DMS79 treated with DMSO at 0.1 percent for 48 hours (cell line): ENCODE data around the gene ACAP3.

ENCODE experiments used
- DNase-seq: peaks from one replicate; lab custom pipeline; 2025; lab: John Stamatoyannopoulos, UW

Gene ACAP3

DNA sequence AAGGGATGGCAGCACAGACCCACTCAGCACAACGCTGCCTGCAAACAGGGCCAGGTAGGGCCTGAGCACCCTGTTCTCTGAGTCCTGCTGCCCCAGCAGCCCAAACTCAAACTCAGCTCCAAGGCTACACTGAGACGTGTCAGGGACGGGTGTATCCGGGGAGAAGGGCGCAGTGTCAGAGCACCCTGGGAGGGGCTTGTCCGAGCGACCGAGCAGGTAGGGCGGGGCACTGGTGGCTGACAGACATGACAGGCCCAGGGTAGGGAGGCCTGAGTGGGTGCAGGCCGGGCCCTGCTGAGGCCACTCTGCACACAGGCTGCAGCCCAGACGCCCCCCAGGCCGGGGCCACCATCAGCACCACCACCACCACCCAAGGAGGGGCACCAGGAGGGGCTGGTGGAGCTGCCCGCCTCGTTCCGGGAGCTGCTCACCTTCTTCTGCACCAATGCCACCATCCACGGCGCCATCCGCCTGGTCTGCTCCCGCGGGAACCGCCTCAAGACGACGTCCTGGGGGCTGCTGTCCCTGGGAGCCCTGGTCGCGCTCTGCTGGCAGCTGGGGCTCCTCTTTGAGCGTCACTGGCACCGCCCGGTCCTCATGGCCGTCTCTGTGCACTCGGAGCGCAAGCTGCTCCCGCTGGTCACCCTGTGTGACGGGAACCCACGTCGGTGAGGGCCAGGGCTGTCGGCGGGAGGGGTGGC lies 22.0 kb downstream of the ACAP3 start:
- no peak for DNase-seq

- no peak for DNase-seq
Observed at GRCh38 chr1:1285102-1285571, 22.6 kb downstream of the ACAP3 start.

DNA sequence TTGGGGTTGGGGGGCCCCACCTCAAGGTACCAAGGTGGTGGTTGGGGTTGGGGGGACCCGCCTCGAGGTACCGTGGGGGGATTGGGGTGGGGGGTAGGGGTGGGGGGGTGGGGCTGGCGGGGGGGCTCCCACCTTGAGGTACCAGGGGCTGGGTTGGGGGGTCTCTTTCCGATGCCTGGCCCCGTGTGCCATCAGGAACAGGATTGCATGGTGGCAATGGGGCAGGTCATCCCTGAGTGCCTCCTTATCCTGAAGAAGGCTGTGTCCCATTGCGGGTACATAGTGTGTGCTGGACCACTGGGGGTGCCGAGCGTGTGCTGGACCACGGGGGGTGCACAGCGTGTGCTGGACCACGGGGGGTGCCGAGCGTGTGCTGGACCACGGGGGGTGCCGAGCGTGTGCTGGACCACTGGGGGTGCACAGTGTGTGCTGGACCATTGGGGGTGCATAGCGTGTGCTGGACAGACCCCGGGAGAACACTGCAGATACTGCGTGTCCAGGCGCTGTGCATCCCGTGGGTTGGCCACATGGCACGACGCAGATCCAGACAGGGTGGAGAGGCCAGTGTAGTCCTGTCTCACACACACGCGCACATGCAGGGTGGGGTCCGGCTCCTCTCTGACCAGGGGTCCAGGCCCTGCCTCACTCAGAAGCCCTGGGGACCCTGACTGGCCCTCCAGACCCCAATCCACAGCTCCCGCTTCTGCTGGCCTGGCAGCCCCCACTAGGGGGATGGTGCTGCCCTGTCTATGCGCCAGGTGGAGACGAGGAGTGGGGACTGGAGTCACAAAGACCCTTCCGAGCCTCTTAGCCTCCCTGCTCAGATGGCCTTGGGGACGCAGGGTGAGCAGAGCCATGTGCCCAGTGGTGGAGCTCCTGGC lies 23.3 kb downstream of the ACAP3 start:
- no peak for DNase-seq

GRCh38 chr1:1283821-1284220 lies 23.9 kb downstream of the ACAP3 start:
- no peak for DNase-seq

DNA sequence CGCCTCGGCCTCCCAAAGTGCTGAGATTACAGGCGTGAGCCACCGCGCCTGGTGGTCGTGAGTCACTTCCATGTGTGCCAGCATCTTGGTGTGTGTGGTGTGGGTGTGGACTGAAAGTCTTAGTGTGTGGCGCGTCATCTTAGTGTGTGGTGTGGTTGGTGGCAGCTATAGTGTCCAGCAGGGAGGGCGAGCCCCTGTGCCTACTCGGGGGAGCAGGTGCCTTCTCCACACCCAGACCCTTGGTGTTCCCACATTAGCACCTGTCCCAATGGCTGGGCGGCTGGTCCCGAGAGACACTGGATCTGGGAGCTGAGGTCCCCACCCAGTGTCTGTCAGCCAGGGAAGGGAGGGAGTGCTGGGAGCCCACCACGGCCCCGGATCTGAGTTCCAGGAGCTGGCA lies 24.7 kb downstream of the ACAP3 start:
- no peak for DNase-seq

GRCh38 chr1:1281533-1282321 lies 26.0 kb downstream of the ACAP3 start:
- no peak for DNase-seq

DNA sequence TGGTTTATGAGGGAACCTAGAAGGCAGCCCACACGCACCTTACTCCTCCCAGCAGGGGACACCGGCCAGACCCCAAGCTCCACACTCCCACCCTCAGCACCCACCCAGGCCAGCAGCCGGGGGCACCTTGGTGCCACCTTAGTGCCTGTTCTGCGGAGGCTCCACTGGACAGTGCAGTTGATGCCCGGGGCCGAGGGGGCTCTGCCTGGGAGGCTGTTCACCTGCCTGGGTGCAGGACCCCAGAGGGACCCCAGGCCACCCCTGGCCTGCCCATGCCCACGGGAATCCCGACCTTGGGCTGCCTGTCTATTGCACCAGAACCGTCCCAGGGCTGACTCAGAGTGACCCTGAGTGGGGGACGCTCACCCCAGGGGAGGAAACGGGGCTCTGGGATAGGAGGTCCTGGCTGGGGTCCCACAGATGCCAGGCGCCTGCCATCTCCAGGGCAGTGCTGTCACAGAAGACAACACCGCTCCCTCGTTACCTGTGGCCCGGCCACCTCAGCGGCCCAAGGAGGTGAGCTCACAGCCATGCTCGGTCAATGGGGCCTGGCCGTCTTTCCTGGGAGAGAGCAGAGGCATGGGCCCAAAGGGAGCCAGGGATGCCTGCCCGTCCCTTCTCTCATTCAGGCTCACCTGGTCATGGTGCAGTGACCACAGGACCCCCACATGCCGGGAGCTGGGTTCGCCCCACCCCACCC lies 26.8 kb downstream of the ACAP3 start:
- DNase-seq: no peak

GRCh38 chr1:1279028-1279427 lies 28.7 kb downstream of the ACAP3 start:
- DNase-seq: no peak

DNA sequence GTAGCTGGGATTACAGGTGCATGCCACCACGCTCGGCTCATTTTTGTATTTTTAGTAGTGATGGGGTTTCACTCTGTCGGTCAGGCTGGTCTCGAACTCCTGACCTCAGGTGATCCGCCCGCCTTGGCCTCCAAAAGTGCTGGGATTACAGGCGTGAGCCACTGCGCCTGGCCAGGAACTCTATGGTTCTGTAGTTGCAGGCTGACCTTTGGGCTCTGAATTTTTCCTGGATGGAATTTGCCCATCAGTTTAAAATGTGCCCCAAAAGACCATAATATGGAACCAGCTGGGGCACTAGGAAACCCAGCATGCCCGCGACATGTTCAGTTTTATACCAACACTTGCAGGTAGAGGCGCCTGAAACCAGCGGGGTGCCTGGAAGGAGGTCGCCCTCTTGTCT lies 29.1 kb downstream of the ACAP3 start:
- no peak for DNase-seq

GRCh38 chr1:1275836-1276235 lies 31.9 kb downstream of the ACAP3 start:
- DNase-seq: no peak

- no peak for DNase-seq
Observed at GRCh38 chr1:1274931-1275431, 32.7 kb downstream of the ACAP3 start.

- DNase-seq: no peak
Observed at GRCh38 chr1:1274299-1274930, 33.3 kb downstream of the ACAP3 start.

DNA sequence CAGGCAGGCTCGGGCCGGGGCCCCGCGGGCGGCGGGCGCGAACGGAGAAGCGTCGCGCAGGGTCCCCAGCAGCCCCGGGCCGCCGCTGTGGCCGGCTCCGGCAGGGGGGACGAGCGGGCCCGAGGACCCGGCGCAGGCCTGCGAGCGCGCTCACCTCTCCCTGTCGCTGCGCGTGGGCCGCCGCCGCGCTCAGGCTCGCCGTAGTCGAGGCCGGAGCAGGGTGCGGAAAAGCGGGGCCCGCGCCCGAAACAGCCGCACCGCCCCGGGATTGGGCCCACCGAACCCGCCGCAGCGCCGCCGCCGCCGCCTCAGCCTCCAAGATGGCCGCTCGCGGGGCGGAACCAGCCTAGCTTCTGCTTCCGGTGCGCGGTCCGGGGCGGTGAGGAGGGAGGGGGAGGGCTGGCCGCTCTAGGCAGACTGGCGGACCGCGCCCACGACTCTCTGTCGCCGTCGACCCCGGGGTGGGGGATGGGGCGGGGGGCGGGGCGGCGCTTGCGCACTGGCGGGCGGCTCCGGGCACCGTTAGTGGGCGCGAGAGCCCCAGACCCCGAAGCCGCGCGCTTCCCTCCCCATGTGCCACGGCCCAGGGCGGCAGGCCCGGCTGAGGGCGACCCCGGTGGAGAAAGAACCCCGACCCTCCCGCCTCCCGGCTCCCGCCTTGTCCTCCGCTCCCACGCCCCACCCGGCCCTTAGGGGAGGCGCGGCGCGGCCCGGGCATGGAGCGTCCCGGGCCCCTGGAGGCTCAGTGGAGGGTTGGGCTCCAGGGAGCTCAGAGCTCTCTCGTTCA lies 34.0 kb downstream of the ACAP3 start, which contains the start of gene UBE2J2:
Gene UBE2J2 (minus strand): TSS at position 343 of the 787 bp plus-strand sequence. CDS start 5,862 bp downstream, outside the sequence.
- DNase-seq: peak; percentile 84

GRCh38 chr1:1273209-1273511 lies 34.6 kb downstream of the ACAP3 start:
- no peak for DNase-seq

DNA sequence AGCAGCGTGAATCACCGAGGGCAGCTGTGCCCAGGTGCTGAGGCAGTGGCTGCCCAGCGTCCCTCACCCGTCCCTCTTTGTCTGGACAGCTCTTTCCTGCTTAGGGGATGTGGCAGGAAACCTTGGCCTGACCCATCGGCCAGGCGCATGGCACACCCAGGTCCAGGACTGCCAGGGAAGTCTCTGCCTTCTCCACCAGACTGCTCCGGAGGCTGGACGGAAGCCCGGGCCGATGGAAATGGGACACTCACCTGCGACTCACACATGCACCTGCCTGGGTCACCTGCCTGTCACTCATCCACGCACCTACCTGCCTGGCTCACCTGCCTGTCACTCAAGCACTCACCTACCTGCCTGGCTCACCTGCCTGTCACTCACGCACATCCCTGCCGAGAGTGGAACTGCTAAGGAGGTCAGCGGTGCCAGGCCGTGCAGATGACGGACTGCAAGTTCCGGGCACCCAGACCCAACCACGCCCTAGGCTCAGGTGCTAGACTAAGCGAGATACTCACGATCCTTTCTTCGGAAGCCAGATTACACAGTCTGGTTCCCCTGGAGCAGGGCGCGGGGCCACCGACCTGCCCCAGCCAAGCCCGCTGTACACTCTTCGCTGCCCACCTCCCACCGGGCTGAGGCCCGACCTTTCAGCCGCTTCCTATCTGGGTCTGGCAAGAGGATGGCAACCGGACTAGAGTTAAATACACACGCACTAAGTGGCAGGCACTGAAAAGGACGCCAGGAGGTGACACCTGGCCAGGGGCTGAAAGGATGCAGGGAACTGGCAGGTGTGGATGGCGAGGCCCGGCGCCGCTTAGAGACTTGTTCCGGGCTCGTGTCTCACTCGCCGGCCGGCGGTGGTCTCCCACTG lies 35.2 kb downstream of the ACAP3 start:
- DNase-seq: peak; percentile 21

GRCh38 chr1:1270813-1271212 lies 36.9 kb downstream of the ACAP3 start:
- DNase-seq: no peak

- DNase-seq: no peak
Observed at GRCh38 chr1:1268284-1268682, 39.4 kb downstream of the ACAP3 start.

DNA sequence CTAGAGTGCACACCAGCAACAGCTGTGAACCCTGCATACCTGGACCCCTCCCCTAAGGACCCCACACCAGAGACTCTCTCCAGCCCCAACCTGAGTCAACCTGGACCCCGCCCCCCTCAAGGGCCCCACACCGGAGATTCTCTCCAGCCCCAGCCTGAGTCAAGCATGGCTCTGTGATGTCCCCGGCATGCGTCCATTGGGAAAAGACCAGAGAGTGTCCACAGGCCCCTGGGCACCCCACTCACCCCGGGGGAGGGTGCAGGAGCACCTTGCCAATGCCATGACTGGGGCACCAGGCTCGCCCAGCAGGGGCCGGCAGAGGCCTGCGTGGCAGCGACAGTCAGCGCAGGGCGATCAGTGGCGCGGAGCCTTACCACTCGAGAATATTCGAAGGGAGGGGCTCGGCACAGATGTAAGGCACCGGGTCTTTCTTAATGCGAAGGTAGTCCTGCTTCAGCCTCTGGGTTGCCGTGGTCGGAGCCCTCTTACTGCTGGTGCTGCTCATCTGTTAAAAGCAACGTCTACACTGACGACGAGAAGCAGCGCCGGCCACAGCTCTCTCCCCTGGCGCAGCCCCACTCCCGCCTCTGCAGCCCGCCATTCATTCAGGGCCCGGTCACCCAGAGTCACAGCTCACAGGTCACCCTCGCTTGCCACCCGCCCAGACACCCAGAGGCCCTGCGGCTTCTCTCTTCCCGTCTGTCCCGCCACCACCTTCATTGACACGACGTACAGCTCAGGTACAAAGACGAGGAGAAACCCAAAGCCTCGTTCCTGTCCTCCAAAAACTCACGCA lies 40.0 kb downstream of the ACAP3 start:
- DNase-seq: no peak

DNA sequence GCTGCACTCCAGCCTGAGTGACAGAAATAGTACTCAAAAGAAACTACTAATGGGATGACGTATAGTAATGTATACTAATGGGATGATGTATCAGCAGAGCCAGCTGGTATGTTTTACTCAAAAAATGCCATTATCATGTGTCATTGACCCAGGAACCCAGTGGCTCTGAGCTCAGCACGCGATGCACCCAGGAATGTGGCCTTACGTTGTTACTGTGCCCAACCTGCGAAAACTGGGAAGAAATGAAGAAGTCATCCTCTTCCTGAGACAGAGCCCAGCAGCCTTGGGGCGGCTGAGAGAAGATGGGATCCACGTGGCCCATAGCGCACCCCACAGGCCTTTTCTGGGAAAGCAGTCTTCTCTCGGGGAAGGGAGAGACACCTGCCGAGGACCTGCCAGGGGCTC lies 42.9 kb downstream of the ACAP3 start:
- DNase-seq: no peak
